BE2C (cell line): ENCODE results near the gene PRR19.

Experiments
- DNase-seq: peaks from one replicate; pipeline ENCODE4 v3.0.0-alpha.2; 2020
- H3K27me3 ChIP-seq: fragments of 250-450 bp; sonication (Bioruptor Pico); 2 replicates; pipeline ENCODE4 v1.5.1; 2020; ENCODE audit warnings: mild to moderate bottlenecking
- H3K36me3 ChIP-seq: fragments of 250-450 bp; sonication (Bioruptor Pico); 2 replicates; pipeline ENCODE4 v1.5.1; 2020; ENCODE audit warnings: mild to moderate bottlenecking
- H3K4me1 ChIP-seq: fragments of 250-450 bp; sonication (Bioruptor Pico); 2 replicates; pipeline ENCODE4 v1.5.1; 2020
- H3K4me3 ChIP-seq: 2 replicates; pipeline ENCODE4 v1.5.1; 2011; ENCODE audit warnings: low read depth, low read length
- H3K9me3 ChIP-seq: fragments of 250-450 bp; sonication (Bioruptor Pico); 2 replicates; pipeline ENCODE4 v1.5.1; 2020
- CTCF ChIP-seq: IDR thresholded peaks from 2 replicates; pipeline ENCODE4 v1.5.1; 2012; ENCODE audit warnings: mild to moderate bottlenecking, low read depth, low read length

Gene PRR19

GRCh38 chr19:42323852-42324654, 22.1 kb downstream of the PRR19 start:
- no peaks in the 10 kb centered on the region for H3K36me3 ChIP-seq
- H3K27me3 ChIP-seq: no peaks in the 10 kb centered on the region
- H3K4me3 ChIP-seq: no peak overlapping the region
- no peaks in the 10 kb centered on the region for H3K9me3 ChIP-seq
- no peaks in the 10 kb centered on the region; the same call in 1 of the 2 replicates for H3K4me1 ChIP-seq
- no peak for TF ChIP-seq CTCF
- DNase-seq: no peak

DNA sequence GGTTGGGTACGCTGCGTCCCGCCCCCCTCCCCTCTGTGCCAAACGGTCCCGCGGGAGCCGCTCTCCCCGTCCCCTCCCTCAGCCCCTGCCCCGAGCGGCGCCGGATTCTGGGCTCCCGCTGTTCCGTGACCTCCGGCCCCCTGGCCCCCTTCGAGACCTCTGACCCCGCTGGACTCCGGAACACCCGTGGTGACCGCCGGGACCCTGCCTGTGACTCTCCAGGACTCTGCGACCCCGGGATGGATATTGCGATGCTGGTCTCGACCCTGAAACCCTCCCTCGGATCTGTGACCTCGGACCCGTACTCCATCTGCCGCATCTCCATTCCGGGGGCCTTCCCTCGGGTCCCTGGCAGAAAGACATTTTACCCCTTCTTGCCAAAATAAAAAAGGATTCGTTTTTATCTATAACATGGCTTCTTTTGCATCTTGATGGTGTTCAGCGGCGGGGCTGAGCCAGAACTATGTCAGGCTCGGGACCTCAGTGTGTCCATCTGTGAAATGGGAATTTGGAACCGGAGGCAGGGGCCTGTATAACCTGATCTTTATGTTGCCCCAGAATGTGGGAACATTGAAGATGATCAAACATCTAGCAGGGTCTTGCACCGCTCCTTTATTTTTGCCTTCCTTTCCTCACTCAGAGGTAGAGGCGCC, 22.8 kb downstream of the PRR19 start:
- no peak for DNase-seq
- Histone ChIP-seq H3K36me3 (no peaks in the 10 kb centered on the region), H3K4me3 (peak overlapping the region; percentile 30), H3K27me3 (no peaks in the 10 kb centered on the region), H3K4me1 (no peaks in the 10 kb centered on the region; the same call in 1 of the 2 replicates), H3K9me3 (no peaks in the 10 kb centered on the region)
- TF ChIP-seq CTCF: no peak

DNA sequence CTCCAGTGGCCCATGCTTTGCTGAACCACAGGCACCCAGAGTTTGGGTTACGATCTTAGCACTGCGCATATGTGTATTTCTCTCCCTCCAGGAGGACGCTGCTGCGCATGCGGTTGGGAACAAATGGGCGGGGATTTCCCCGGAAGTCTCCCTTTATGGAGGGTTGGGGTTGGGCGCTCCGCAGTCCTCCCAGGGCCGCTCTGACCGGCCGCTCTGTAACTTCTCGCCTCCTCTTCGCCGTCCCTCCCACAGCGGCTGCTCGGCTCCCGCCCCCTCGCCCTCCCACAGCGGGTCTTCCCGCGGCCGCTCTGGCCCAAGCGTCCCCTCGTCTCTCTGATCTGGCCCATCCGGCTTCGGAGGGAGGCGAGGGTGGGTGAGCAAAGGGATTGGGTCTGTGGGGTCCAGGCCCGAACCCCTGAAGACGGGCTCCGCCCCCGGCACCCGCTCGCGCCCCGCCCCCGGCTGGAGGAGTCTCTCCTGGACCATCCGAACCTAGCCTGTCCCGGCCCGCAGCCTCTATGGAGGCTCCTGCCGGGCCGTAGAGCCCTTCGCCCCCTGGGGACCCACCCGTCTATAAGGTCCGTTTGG, 23.5 kb downstream of the PRR19 start, which contains the start of gene MEGF8:
Gene MEGF8, plus strand, starts transcription at position 328 of the 588 bp plus-strand sequence. CDS start 609 bp downstream, outside the sequence.
- no peaks in the 10 kb centered on the region; the same call in 1 of the 2 replicates for H3K4me1 ChIP-seq
- H3K36me3 ChIP-seq: no peaks in the 10 kb centered on the region
- H3K4me3 ChIP-seq: peak within 1 kb of the TSS; percentile 97
- peak; percentile 97 for TF ChIP-seq CTCF
- DNase-seq: peak; percentile 98
- no peaks in the 10 kb centered on the region for H3K27me3 ChIP-seq
- no peaks in the 10 kb centered on the region for H3K9me3 ChIP-seq

GRCh38 chr19:42325896-42326771, 24.2 kb downstream of the PRR19 start:
- no peak for DNase-seq
- no peaks in the 10 kb centered on the region for H3K27me3 ChIP-seq
- H3K4me1 ChIP-seq: no peaks in the 10 kb centered on the region; the same call in 1 of the 2 replicates
- H3K4me3 ChIP-seq: peak overlapping the region; percentile 97
- no peaks in the 10 kb centered on the region for H3K9me3 ChIP-seq
- no peaks in the 10 kb centered on the region for H3K36me3 ChIP-seq
- TF ChIP-seq CTCF: no peak

- TF ChIP-seq CTCF: no peak
- Histone ChIP-seq H3K36me3 (no peaks in the 10 kb centered on the region), H3K4me3 (peak overlapping the region; percentile 97), H3K27me3 (no peaks in the 10 kb centered on the region), H3K9me3 (no peaks in the 10 kb centered on the region), H3K4me1 (no peaks in the 10 kb centered on the region; the same call in 1 of the 2 replicates)
- no peak for DNase-seq
Observed at GRCh38 chr19:42326969-42327368, 25.0 kb downstream of the PRR19 start.
